ENCODE results near the gene RPS6KA4. TPM values are rescaled to one million over a fixed set of nuclear protein-coding genes. Genes with fewer than 3 reads are reported as not detected.
A peak's percentile ranks its signal among the peaks of the same experiment; 100 is the strongest.

The RPS6KA4 gene
- total RNA-seq, 1 donor from 2014 or later: 42.4 TPM

DNA sequence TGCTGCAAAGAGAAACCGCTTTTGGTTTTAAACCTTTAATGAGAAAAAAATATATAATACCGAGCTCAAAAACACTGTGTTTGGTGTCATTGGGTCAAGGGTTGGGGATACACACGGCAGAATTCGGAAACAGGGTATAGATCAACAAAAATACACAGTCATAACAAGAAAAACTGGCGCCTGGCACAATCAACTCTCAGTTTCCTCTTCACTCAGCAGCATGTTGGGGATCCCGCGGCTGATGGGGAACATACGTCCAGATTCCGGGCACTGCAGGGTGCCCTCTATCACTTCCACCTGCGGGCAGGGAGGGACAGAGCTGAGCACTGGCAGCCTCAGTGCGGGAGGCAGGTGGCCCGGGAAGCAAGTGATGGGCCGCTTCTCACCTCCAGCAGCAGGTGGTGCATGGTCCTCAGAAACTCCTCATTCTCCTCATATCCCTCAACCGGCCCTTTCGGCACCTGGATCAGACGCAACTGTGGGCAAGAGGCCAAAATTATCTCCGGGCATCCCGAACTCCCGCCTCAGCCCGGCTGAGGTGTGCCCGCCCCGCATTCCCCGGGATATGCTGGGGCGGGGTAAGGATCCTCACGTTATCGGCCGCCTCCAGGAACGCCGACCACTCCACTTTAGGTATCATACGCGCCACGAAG lies 42.2 kb upstream of the RPS6KA4 start:
- peaks cover 22% of the 10 kb centered on the region for H3K4me1 ChIP-seq
- peaks cover 24% of the 10 kb centered on the region for H3K36me3 ChIP-seq
- no peaks in the 10 kb centered on the region for H3K9me3 ChIP-seq
- TF ChIP-seq, protein P1, sequence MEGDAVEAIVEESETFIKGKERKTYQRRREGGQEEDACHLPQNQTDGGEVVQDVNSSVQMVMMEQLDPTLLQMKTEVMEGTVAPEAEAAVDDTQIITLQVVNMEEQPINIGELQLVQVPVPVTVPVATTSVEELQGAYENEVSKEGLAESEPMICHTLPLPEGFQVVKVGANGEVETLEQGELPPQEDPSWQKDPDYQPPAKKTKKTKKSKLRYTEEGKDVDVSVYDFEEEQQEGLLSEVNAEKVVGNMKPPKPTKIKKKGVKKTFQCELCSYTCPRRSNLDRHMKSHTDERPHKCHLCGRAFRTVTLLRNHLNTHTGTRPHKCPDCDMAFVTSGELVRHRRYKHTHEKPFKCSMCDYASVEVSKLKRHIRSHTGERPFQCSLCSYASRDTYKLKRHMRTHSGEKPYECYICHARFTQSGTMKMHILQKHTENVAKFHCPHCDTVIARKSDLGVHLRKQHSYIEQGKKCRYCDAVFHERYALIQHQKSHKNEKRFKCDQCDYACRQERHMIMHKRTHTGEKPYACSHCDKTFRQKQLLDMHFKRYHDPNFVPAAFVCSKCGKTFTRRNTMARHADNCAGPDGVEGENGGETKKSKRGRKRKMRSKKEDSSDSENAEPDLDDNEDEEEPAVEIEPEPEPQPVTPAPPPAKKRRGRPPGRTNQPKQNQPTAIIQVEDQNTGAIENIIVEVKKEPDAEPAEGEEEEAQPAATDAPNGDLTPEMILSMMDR (IDR thresholded peaks at IDR 0.05): peak; percentile 7
- peak overlapping the region; percentile 87 for H3K4me3 ChIP-seq
- ATAC-seq: no peak
- peak overlapping the region; percentile 98 for H3K27ac ChIP-seq
- no peaks in the 10 kb centered on the region for H3K27me3 ChIP-seq
- intact Hi-C loops (cut with DNase I): no loop called here
- DNase-seq: no peak

DNA sequence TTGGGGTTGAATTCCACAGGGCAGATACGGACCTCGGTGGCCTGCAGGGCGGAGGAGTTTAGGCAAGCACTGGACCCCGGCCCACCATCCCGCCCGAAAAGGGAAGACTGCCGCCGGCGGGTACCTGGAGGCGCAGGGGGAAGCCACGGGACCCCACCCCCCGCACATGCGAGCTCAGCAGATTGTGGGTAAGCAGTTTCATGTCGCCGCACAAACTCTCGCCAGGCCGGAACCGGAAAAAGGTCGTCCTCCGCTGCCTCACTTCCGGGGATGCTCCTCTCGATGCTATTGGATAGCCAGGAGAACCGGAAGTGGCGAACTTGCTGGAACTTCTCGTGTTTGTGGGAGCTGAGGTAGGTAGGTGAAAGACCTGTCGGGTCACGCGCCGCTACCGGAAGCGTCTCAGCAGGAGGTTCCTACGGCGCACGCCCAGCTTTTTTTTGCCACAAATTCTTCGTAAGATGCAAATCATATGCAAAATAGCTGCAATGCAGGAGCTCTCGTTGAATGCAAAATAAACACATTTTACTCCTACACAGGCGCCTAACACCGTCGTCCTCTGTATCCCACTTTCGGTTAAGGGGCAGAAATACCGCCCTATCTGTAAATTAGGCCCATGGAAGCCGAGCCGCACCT lies 41.5 kb upstream of the RPS6KA4 start, which contains the start of gene TRMT112:
TRMT112 (minus strand) TSS at position 235 of the 636 bp plus-strand sequence; CDS start at position 202, 33 bp downstream.
- peak; percentile 97 for DNase-seq
- Histone ChIP-seq H3K9me3 (no peaks in the 10 kb centered on the region), H3K36me3 (peaks cover 29% of the 10 kb centered on the region), H3K4me1 (peaks cover 22% of the 10 kb centered on the region), H3K27me3 (no peaks in the 10 kb centered on the region), H3K4me3 (peak within 1 kb of the TSS; percentile 87), H3K27ac (peak within 1 kb of the TSS; percentile 98)
- TF ChIP-seq, protein P1 (IDR thresholded peaks at IDR 0.05): no peak
- peak; percentile 80 for ATAC-seq
- intact Hi-C loops (cut with DNase I): no loop called here

DNA sequence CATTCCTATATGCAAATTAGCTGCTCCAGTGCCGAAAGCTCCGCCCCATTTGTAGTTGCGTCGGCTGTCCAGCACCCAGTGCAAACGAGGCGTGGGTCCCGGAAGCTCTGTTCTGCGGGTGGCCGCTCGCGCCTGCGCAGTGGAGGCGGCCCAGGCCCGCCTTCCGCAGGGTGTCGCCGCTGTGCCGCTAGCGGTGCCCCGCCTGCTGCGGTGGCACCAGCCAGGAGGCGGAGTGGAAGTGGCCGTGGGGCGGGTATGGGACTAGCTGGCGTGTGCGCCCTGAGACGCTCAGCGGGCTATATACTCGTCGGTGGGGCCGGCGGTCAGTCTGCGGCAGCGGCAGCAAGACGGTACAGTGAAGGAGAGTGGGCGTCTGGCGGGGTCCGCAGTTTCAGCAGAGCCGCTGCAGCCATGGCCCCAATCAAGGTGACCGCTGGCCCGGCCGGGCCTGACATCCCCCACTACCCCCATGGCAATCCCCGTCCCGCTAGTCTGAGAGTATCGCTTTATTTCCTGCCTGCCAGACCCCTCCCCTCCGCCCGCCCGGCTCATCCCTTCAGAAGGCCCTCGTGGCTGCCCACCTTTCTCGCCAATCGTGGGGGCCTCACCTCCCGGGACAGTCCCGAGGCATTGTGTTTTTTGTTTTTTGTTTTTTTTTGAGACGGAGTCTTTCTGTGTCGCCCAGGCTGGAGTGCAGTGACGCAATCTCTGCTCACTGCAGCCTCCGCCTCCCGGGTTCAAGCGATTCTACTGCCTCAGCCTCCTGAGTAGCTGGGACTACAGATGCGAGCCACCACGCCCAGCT lies 40.8 kb upstream of the RPS6KA4 start, which contains the start of gene PRDX5:
PRDX5 (plus strand) TSS at position 161 of the 805 bp plus-strand sequence; CDS start at position 256, 95 bp downstream.
- Histone ChIP-seq H3K4me1 (peaks cover 21% of the 10 kb centered on the region), H3K36me3 (peaks cover 31% of the 10 kb centered on the region), H3K27ac (peak within 1 kb of the TSS; percentile 98), H3K4me3 (peak within 1 kb of the TSS; percentile 87), H3K27me3 (no peaks in the 10 kb centered on the region), H3K9me3 (no peaks in the 10 kb centered on the region)
- TF ChIP-seq, protein P1 (IDR thresholded peaks at IDR 0.05): peak; percentile 31
- peak; percentile 87 for ATAC-seq
- peak; percentile 98 for DNase-seq
- intact Hi-C loops (cut with DNase I): no loop called here

GRCh38 chr11:64318766-64319761 lies 39.9 kb upstream of the RPS6KA4 start:
- intact Hi-C loops (cut with DNase I): no loop called here
- DNase-seq (peak; percentile 75), ATAC-seq (peak; percentile 1)

More at GRCh38 chr11:64318766-64319761, 39.9 kb upstream of the RPS6KA4 start:
- H3K4me1 ChIP-seq: peaks cover 18% of the 10 kb centered on the region
- peak overlapping the region; percentile 87 for H3K4me3 ChIP-seq
- H3K27me3 ChIP-seq: no peaks in the 10 kb centered on the region
- peak overlapping the region; percentile 98 for H3K27ac ChIP-seq
- H3K36me3 ChIP-seq: peaks cover 30% of the 10 kb centered on the region
- no peaks in the 10 kb centered on the region for H3K9me3 ChIP-seq
- TF ChIP-seq, protein P1 (IDR thresholded peaks at IDR 0.05): no peak
